Stimulated activated naive CD8-positive, alpha-beta T cell treated with anti-CD3 and anti-CD28 coated beads, Interleukin-15, amount 100 ng/mL, for 72 hours (primary cell): Measurements from ENCODE around the gene NAGA.
A peak's percentile ranks its signal among the peaks of the same experiment; 100 is the strongest.

Experiments used
- ATAC-seq: fragments of 150-1000 bp; cut with Tn5 transposase; 2 replicates; pipeline ENCODE4 v1.10.0; 2021; ENCODE audit warnings: mild to moderate bottlenecking, moderate library complexity
- DNase-seq, 2 donors: peaks; one replicate each; pipeline ENCODE4 v3.0.0; 2021 to 2022
- H3K27ac Mint-ChIP-seq, 2 donors: one replicate each; pipeline ENCODE4 v1.8.0; 2022; ENCODE audit warnings: mild to moderate bottlenecking in 2 of 2, mixed read lengths in 2 of 2, moderate library complexity in 2 of 2
- H3K27me3 Mint-ChIP-seq: one replicate; pipeline ENCODE4 v1.8.0; 2022; ENCODE audit warnings: mixed read lengths
- H3K4me1 Mint-ChIP-seq: one replicate; pipeline ENCODE4 v1.8.0; 2022; ENCODE audit warnings: mild to moderate bottlenecking, mixed read lengths
- H3K4me3 Mint-ChIP-seq, 2 donors: one replicate each; pipeline ENCODE4 v1.8.0; 2022; ENCODE audit warnings: mild to moderate bottlenecking in 2 of 2, mixed read lengths in 2 of 2, moderate library complexity in 1 of 2
- H3K9me3 Mint-ChIP-seq, 2 donors: one replicate each; pipeline ENCODE4 v1.8.0; 2022; ENCODE audit warnings: mixed read lengths in 2 of 2

NAGA gene

DNA sequence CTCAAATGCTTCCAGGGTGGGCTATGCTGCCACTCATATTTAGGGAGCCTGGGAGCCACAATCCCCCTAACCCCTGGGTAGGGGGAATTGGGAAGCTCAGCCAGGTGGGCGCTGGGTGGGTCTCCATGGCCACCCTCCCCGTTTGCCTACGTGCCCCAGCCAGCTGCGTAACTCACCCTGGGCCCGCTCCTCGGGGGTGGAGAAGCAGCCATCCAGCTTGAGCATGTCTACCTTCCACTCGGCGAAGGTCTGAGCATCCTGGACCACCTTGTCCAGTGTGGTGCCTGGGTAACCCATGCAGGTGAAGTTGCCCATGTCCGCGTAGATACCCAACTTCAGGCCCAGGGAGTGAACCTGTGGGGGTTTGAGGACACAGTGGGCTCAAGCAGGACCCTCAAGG is 3.7 kb downstream of the NAGA start:
- Mint-ChIP-seq H3K4me1 (peaks cover 37% of the 10 kb centered on the region), H3K27me3 (no peaks in the 10 kb centered on the region), H3K4me3 (no peak overlapping the region), H3K9me3 (no peaks in the 10 kb centered on the region), H3K27ac (no peak overlapping the region)
- ATAC-seq (no peak), DNase-seq (no peak)

- H3K4me3 Mint-ChIP-seq = no peak overlapping the region
- H3K27me3 Mint-ChIP-seq = no peaks in the 10 kb centered on the region
- no peaks in the 10 kb centered on the region for H3K9me3 Mint-ChIP-seq
- H3K4me1 Mint-ChIP-seq = peaks cover 30% of the 10 kb centered on the region
- DNase-seq (no peak), ATAC-seq (no peak)
- no peak overlapping the region for H3K27ac Mint-ChIP-seq
These were observed 4.4 kb downstream of the NAGA start for GRCh38 chr22:42066126-42066761.

GRCh38 chr22:42065438-42066125 is 5.0 kb downstream of the NAGA start:
- Mint-ChIP-seq H3K27me3 (no peaks in the 10 kb centered on the region), H3K4me1 (peaks cover 24% of the 10 kb centered on the region), H3K27ac (no peak overlapping the region), H3K9me3 (no peaks in the 10 kb centered on the region), H3K4me3 (no peak overlapping the region)
- ATAC-seq = no peak
- DNase-seq = no peak

DNA sequence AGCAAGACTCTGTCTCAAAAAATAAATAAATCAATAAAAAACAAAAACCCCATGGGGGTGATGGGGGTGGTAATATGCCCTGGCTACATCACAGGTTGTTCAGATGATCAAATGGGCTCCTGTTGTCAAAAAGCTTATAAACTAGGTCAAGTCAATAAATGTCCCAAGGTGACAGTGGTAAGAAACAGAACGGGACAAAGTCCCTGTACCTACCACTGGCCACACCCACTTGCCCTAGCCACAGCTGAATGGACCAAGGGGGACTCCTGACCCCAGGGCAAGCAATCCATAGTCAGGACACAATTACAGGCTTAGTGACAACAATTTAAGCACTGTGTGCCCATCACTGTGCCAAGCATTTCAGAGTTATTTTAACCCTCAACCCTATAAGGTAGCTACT is 6.0 kb downstream of the NAGA start:
- Mint-ChIP-seq H3K4me1 (peaks cover 14% of the 10 kb centered on the region), H3K27ac (no peak overlapping the region), H3K9me3 (no peaks in the 10 kb centered on the region), H3K27me3 (no peaks in the 10 kb centered on the region), H3K4me3 (no peak overlapping the region)
- DNase-seq = no peak
- no peak for ATAC-seq

DNA sequence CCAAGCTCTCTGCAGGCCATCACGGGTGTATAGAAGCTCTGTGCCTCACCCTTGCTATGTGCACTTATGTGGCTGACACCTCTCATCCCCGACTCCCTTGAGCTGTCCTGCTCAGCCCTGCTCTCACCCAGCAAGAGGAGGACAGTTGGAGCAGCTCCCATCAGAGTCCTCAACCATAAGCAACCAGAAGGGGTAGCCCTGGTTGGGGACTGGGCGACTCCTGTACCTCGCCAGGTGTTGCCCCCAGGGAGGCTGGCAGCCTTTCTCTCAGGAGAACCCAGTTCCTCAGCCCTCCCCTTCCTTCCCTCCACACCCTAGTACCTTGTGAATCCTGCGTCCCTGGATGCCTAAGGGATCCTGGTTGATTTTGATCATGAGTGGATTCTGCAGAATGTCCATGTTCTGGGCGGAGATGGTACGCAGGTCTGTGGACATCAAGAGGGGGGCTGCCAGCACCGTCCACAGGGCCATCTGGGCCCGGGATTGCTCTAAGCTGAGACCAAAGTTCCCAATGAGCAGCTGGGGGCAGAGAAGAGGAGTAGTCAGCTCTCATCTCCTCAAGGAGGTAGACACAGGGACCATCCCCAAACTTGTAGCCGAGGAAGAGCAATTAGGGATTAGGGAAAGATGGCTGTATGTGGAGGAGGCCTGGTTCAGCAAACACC is 8.0 kb downstream of the NAGA start:
- H3K4me3 Mint-ChIP-seq = no peak overlapping the region
- ATAC-seq = no peak
- peaks cover 6 to 7% of the 10 kb centered on the region in 2 donors for H3K9me3 Mint-ChIP-seq
- H3K4me1 Mint-ChIP-seq = peaks cover 10% of the 10 kb centered on the region
- no peak for DNase-seq
- H3K27me3 Mint-ChIP-seq = no peaks in the 10 kb centered on the region
- H3K27ac Mint-ChIP-seq = no peak overlapping the region

- no peaks in the 10 kb centered on the region for H3K27me3 Mint-ChIP-seq
- peaks cover 16 to 23% of the 10 kb centered on the region in 2 donors for H3K9me3 Mint-ChIP-seq
These were observed 9.6 kb downstream of the NAGA start for GRCh38 chr22:42061041-42061440.

DNA sequence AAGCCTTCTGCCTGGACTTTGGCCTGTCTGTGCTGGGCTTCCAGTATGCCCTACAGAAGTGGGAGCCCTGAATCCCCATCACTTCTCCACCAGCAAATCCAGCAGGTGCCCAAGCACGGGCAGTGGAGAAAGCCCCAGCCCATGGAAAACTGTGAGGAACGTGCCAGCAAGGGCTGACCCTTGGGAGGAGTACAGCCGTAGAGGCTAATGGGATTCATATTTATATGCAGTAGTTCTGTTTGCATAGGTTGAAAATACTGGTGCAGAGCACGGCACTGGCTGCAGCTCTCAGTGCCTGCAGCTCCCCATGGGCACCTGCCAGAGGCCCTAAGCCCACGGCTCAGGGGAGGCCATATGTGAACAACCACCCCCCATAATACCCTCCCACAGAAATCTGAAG is 10.1 kb downstream of the NAGA start:
- no peak for DNase-seq
- no peak for ATAC-seq
- no peak overlapping the region for H3K4me3 Mint-ChIP-seq
- peaks cover 16 to 27% of the 10 kb centered on the region in 2 donors for H3K9me3 Mint-ChIP-seq
- H3K27me3 Mint-ChIP-seq = no peaks in the 10 kb centered on the region
- no peak overlapping the region for H3K27ac Mint-ChIP-seq
- H3K4me1 Mint-ChIP-seq = peaks cover 4% of the 10 kb centered on the region

More at GRCh38 chr22:42061041-42061440, 9.6 kb downstream of the NAGA start:
- ATAC-seq (no peak), DNase-seq (no peak)
- peak overlapping the region in 1 of 2 donors; percentile 53 for H3K27ac Mint-ChIP-seq
- no peak overlapping the region for H3K4me3 Mint-ChIP-seq
- H3K4me1 Mint-ChIP-seq = peaks cover 4% of the 10 kb centered on the region

DNA sequence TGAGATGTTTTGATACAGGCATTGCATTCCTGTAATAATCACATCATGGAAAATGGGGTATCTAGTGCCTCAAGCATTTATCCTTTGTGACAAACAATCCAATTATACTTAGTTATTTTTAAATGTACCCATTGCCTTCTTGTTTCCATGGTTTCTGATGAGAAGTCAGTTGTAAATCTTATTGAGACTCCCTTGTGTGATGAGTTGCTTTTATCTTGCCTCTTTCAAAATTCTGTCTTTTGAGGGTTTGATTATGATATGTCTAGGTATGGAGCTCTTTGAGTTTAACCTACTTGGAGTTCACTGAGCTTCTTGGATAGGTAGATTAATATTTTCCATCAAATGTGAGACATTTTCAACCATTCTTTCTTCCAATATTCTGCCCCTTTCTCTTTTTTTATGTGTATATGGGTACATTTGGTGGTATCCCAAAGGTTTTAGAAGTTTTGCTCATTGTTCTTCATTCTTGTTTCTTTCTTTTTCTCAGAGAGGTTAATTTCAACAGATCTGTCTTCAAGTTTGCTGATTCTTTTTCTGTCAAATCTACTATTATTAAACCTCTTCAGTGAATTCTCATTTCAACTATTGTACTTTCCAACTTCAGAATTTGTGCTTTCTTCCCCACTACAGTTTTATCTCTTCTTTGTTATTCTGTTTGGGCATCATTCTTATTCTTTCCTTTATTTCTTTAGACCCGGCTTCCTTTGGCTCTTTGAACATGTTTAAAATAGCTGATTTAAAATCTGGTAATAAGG is 13.7 kb downstream of the NAGA start:
- H3K4me1 Mint-ChIP-seq = no peaks in the 10 kb centered on the region
- peaks cover 16 to 27% of the 10 kb centered on the region in 2 donors for H3K9me3 Mint-ChIP-seq
- DNase-seq (no peak), ATAC-seq (no peak)
- H3K27ac Mint-ChIP-seq = no peak overlapping the region
- H3K4me3 Mint-ChIP-seq = no peak overlapping the region
- no peaks in the 10 kb centered on the region for H3K27me3 Mint-ChIP-seq

DNA sequence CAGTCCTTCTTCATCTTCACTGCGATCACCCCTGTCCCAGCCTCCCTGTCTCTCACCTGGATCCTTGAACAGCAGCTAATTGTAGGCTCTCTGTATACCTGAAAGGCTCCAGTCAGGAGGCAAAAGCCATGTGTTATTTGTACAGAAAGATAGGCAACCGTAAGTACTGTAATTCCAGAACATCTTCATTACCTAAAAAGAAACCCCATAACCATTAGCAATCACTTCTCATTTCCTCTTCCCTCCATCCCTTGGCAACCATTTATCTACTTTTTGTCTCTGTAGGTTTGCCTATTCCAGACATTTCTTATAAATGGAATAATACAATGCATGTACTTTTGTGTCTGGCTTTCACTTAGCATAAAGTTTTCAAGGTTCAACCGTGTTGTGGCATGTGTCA is 17.8 kb downstream of the NAGA start:
- Mint-ChIP-seq H3K27me3 (no peaks in the 10 kb centered on the region), H3K4me1 (no peaks in the 10 kb centered on the region), H3K4me3 (no peak overlapping the region), H3K9me3 (peaks cover 10 to 20% of the 10 kb centered on the region in 2 donors), H3K27ac (peak overlapping the region in 1 of 2 donors; percentile 7)
- DNase-seq (no peak), ATAC-seq (no peak)

- peaks cover 0 to 1% of the 10 kb centered on the region in 2 donors for H3K9me3 Mint-ChIP-seq
- no peak overlapping the region for H3K4me3 Mint-ChIP-seq
- DNase-seq (no peak), ATAC-seq (no peak)
- H3K27ac Mint-ChIP-seq = no peak overlapping the region
- no peaks in the 10 kb centered on the region for H3K4me1 Mint-ChIP-seq
- no peaks in the 10 kb centered on the region for H3K27me3 Mint-ChIP-seq
These were observed 19.9 kb downstream of the NAGA start for GRCh38 chr22:42050641-42051180.

- Mint-ChIP-seq H3K4me3 (no peak overlapping the region), H3K9me3 (peaks cover 18 to 19% of the 10 kb centered on the region in 2 donors), H3K27ac (no peak overlapping the region), H3K4me1 (no peaks in the 10 kb centered on the region), H3K27me3 (no peaks in the 10 kb centered on the region)
- DNase-seq (no peak), ATAC-seq (no peak)
These were observed 28.8 kb downstream of the NAGA start for GRCh38 chr22:42041784-42042183.

DNA sequence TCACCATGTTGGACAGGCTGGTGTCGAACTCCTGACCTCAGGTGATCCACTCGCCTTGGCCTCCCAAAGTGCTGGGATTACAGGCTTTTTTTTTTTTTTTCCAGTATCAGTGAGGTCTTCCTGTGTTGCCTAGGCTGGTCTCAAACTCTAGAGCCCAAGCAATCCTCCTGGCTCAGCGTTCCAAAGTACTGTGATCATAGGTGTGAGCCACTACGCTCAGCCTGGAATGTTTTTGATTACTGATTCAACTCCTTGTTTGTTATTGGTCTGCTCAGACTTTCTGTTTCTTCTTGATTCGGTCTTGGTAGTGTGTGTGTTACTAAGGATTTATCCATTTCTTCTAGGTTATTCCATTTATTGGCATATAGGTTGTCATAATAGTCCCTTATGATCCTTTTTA is 31.3 kb downstream of the NAGA start:
- Mint-ChIP-seq H3K4me3 (no peak overlapping the region), H3K27me3 (no peaks in the 10 kb centered on the region), H3K9me3 (peaks cover 23 to 30% of the 10 kb centered on the region in 2 donors), H3K27ac (peak overlapping the region in 1 of 2 donors; percentile 73), H3K4me1 (peaks cover 6% of the 10 kb centered on the region)
- ATAC-seq (no peak), DNase-seq (no peak)

DNA sequence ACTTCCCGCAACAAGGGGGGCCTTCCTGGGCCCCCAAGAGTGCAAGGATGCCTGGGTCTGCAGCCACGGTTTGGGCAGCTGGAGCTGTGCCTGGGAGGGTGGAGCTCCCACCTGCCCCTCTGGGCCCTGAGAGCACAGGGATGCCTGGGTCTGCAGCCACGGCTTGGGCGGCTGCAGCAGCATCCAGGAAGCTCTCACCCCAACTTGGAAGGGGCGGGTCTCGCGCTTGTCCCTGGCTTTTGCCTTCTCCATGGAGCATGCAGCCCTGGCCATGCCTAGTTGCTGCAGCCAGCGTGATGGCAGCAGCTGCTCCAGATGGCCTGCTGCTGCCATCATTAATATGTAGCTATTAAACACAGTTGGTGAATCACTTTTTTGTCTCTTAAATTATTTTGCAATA is 35.4 kb downstream of the NAGA start:
- Mint-ChIP-seq H3K27me3 (no peaks in the 10 kb centered on the region), H3K27ac (no peak overlapping the region), H3K9me3 (peaks cover 10 to 29% of the 10 kb centered on the region in 2 donors), H3K4me1 (peaks cover 24% of the 10 kb centered on the region), H3K4me3 (no peak overlapping the region)
- DNase-seq (no peak), ATAC-seq (no peak)

- H3K4me1 Mint-ChIP-seq = peaks cover 28% of the 10 kb centered on the region
- H3K27me3 Mint-ChIP-seq = no peaks in the 10 kb centered on the region
- no peak for DNase-seq
- H3K9me3 Mint-ChIP-seq = peaks cover 10 to 29% of the 10 kb centered on the region in 2 donors
- ATAC-seq = no peak
- H3K27ac Mint-ChIP-seq = no peak overlapping the region
- H3K4me3 Mint-ChIP-seq = no peak overlapping the region
These were observed 37.1 kb downstream of the NAGA start for GRCh38 chr22:42033263-42034181.
